Hepatocyte (in vitro differentiated cells): Measurements from ENCODE around the gene GAB1.

ENCODE experiments used
- EZH2 ChIP-seq: fragments of 200-600 bp; sonication (generic); IDR thresholded peaks from 2 replicates; pipeline ENCODE4 v1.6.1; 2016; ENCODE audit warnings: antibody characterized with exemption, mild to moderate bottlenecking, borderline replicate concordance
- TF ChIP-seq, protein P1 (sequence below): fragments of 200-600 bp; sonication (generic); IDR thresholded peaks from 2 replicates; pipeline ENCODE4 v1.5.1; 2016; ENCODE audit warnings: antibody characterized with exemption, mild to moderate bottlenecking; ENCODE audit not compliant: poor library complexity

GRCh38 chr4:143515905-143516304 lies 179.2 kb downstream of the GAB1 start:
- TF ChIP-seq, protein P1, sequence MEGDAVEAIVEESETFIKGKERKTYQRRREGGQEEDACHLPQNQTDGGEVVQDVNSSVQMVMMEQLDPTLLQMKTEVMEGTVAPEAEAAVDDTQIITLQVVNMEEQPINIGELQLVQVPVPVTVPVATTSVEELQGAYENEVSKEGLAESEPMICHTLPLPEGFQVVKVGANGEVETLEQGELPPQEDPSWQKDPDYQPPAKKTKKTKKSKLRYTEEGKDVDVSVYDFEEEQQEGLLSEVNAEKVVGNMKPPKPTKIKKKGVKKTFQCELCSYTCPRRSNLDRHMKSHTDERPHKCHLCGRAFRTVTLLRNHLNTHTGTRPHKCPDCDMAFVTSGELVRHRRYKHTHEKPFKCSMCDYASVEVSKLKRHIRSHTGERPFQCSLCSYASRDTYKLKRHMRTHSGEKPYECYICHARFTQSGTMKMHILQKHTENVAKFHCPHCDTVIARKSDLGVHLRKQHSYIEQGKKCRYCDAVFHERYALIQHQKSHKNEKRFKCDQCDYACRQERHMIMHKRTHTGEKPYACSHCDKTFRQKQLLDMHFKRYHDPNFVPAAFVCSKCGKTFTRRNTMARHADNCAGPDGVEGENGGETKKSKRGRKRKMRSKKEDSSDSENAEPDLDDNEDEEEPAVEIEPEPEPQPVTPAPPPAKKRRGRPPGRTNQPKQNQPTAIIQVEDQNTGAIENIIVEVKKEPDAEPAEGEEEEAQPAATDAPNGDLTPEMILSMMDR, result no peak
- no peak for TF ChIP-seq EZH2
